HepG2 (cell line): Measurements from ENCODE around the gene SF3B6. TPM values are rescaled to one million over a fixed set of nuclear protein-coding genes. Genes with fewer than 3 reads are reported as not detected.

Experiments
- ESRRA ChIP-seq: sonication (generic); formaldehyde crosslinking; IDR thresholded peaks from 2 replicates; pipeline ENCODE4 v1.5.1; 2020; ENCODE audit warnings: mild to moderate bottlenecking, low read depth, missing genetic modification reagents
- FOXA3 ChIP-seq: IDR thresholded peaks from 2 replicates; pipeline ENCODE4 v1.6.1; 2016; ENCODE audit warnings: missing genetic modification reagents, missing compliant biosample characterization
- GABPA ChIP-seq, 2 experiments: IDR thresholded peaks; 2 replicates each; pipeline ENCODE4 v1.6.1; 2011 to 2016; ENCODE audit warnings: low read depth in 2 of 2, low read length in 1 of 2, missing biosample characterization in 1 of 2, missing genetic modification characterization in 1 of 2
- KAT7 ChIP-seq: IDR thresholded peaks from 2 replicates; pipeline ENCODE4 v1.6.1; 2018; ENCODE audit warnings: borderline replicate concordance, missing compliant biosample characterization
- ZNF558 ChIP-seq: sonication (generic); formaldehyde crosslinking; IDR thresholded peaks from 2 replicates; pipeline ENCODE4 v1.9.0; 2022; ENCODE audit warnings: mild to moderate bottlenecking, missing genetic modification reagents, borderline replicate concordance
- ZNF639 ChIP-seq: conservative IDR thresholded peaks from 2 replicates; pipeline ENCODE4 v1.6.1; 2018; ENCODE audit warnings: missing genetic modification reagents
- ZNF646 ChIP-seq: sonication (generic); formaldehyde crosslinking; IDR thresholded peaks from 2 replicates; pipeline ENCODE4 v1.9.0; 2021; ENCODE audit warnings: mild to moderate bottlenecking, missing genetic modification reagents
- polyA plus RNA-seq, 8 experiments: library from polyadenylated mRNA; depleted of rRNA in 3 of 8; stranded (reverse) in 7 of 8; unstranded in 1 of 8; fragments of >200 nt; fragmentation: Illumina TruSeq in 4 of 8; extraction: Trizol in 4 of 8; gene quantifications; 2 replicates each; pipeline versions ENCODE4 v1.2.1 to v1.2.3, GENCODE V29; 2011 to 2016; ENCODE audit warnings: low read depth in 4 of 8, missing spikeins in 1 of 8, mixed read lengths in 1 of 8; ENCODE audit not compliant: insufficient read depth in 1 of 8
- total RNA-seq, 5 experiments: library from RNA; depleted of rRNA; stranded (reverse); fragments of >200 nt; fragmentation: Illumina TruSeq; extraction: Trizol; gene quantifications; 2 replicates each; pipeline ENCODE4 v1.2.3, GENCODE V29; 2016; ENCODE audit warnings: low read depth in 1 of 5
- TF ChIP-seq, protein P1 (sequence below): sonication (generic); formaldehyde crosslinking; IDR thresholded peaks from 2 replicates; pipeline ENCODE4 v1.5.0; 2020; ENCODE audit warnings: mild to moderate bottlenecking, missing genetic modification reagents, borderline replicate concordance
- TF ChIP-seq, protein P2 (sequence below): sonication (generic); formaldehyde crosslinking; IDR thresholded peaks from 2 replicates; pipeline ENCODE4 v1.8.0; 2023; ENCODE audit warnings: mild to moderate bottlenecking, missing genetic modification reagents

SF3B6 gene
- total and polyA plus RNA-seq, 2 of the 13 experiments (the other 11 are each of a cell fraction or from before 2014, with no cell fraction given), result 177 to 182 TPM

DNA sequence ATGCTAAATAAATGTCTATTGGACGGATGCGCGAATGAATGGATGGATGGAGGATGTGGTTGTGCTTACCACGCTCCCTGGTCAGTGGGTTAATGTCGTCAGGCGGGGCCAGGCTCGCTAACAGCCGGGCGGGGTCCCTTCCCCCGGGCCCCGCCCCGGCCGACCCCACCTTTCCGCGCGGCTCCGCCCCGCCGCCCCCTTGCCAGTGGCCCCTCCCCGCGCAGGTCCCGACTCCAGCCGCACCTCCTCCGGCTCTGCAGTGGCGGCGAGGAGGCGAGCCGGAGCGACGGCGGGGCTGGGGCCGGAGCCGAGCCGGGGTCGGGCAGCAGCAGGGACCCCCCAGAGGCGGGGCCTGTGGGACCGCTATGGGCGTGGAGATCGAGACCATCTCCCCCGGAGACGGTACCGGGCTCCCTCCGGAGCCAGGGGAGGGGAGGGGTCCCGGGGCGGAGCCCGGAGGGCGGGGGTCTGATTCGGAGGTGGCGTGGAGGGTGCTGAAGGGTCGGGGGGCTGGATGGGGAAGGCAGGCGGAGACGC is 26.6 kb downstream of the SF3B6 start, which contains the start of gene FKBP1B (continued):
- TF ChIP-seq, protein P1, sequence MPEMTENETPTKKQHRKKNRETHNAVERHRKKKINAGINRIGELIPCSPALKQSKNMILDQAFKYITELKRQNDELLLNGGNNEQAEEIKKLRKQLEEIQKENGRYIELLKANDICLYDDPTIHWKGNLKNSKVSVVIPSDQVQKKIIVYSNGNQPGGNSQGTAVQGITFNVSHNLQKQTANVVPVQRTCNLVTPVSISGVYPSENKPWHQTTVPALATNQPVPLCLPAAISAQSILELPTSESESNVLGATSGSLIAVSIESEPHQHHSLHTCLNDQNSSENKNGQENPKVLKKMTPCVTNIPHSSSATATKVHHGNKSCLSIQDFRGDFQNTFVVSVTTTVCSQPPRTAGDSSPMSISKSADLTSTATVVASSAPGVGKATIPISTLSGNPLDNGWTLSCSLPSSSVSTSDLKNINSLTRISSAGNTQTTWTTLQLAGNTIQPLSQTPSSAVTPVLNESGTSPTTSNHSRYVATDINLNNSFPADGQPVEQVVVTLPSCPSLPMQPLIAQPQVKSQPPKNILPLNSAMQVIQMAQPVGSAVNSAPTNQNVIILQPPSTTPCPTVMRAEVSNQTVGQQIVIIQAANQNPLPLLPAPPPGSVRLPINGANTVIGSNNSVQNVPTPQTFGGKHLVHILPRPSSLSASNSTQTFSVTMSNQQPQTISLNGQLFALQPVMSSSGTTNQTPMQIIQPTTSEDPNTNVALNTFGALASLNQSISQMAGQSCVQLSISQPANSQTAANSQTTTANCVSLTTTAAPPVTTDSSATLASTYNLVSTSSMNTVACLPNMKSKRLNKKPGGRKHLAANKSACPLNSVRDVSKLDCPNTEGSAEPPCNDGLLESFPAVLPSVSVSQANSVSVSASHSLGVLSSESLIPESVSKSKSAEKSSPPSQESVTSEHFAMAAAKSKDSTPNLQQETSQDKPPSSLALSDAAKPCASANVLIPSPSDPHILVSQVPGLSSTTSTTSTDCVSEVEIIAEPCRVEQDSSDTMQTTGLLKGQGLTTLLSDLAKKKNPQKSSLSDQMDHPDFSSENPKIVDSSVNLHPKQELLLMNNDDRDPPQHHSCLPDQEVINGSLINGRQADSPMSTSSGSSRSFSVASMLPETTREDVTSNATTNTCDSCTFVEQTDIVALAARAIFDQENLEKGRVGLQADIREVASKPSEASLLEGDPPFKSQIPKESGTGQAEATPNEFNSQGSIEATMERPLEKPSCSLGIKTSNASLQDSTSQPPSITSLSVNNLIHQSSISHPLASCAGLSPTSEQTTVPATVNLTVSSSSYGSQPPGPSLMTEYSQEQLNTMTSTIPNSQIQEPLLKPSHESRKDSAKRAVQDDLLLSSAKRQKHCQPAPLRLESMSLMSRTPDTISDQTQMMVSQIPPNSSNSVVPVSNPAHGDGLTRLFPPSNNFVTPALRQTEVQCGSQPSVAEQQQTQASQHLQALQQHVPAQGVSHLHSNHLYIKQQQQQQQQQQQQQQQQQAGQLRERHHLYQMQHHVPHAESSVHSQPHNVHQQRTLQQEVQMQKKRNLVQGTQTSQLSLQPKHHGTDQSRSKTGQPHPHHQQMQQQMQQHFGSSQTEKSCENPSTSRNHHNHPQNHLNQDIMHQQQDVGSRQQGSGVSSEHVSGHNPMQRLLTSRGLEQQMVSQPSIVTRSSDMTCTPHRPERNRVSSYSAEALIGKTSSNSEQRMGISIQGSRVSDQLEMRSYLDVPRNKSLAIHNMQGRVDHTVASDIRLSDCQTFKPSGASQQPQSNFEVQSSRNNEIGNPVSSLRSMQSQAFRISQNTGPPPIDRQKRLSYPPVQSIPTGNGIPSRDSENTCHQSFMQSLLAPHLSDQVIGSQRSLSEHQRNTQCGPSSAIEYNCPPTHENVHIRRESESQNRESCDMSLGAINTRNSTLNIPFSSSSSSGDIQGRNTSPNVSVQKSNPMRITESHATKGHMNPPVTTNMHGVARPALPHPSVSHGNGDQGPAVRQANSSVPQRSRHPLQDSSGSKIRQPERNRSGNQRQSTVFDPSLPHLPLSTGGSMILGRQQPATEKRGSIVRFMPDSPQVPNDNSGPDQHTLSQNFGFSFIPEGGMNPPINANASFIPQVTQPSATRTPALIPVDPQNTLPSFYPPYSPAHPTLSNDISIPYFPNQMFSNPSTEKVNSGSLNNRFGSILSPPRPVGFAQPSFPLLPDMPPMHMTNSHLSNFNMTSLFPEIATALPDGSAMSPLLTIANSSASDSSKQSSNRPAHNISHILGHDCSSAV (CRISPR knock-in tag), result no peak
- no peak for TF ChIP-seq ZNF558
- TF ChIP-seq ESRRA (CRISPR knock-in tag), result peak; percentile 14; the same call in 1 of the 2 replicates
- 0 out of 2 replicates have a peak, but pooled peaks have one; percentile 40 for TF ChIP-seq KAT7
- TF ChIP-seq GABPA (IDR thresholded peaks at IDR 0.05; ENCODE audit: low read depth, low read length), result no peak
- no peak for TF ChIP-seq GABPA (CRISPR knock-in tag; IDR thresholded peaks at IDR 0.05; ENCODE audit: low read depth)
- 0 out of 2 replicates have a peak, but pooled peaks have one; percentile 15 for TF ChIP-seq ZNF646
- no peak for TF ChIP-seq FOXA3 (CRISPR knock-in tag)
- no peak for TF ChIP-seq ZNF639 (CRISPR knock-in tag)
- TF ChIP-seq, protein P2, sequence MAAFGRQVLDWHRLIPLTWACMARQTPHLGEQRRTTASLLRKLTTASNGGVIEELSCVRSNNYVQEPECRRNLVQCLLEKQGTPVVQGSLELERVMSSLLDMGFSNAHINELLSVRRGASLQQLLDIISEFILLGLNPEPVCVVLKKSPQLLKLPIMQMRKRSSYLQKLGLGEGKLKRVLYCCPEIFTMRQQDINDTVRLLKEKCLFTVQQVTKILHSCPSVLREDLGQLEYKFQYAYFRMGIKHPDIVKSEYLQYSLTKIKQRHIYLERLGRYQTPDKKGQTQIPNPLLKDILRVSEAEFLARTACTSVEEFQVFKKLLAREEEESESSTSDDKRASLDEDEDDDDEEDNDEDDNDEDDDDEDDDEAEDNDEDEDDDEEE (CRISPR knock-in tag), result peak; percentile 70
